HEK293 (cell line): ENCODE results near the gene DNASE2.

Source experiments
- CTCF ChIA-PET: fragments of 350-600 bp; formaldehyde crosslinking; extraction: SDS; loops from one replicate; lab custom pipeline; 2021; ENCODE audit warnings: antibody characterized with exemption; lab: Yijun Ruan, JAX
- POLR2A ChIA-PET: fragments of 300-600 bp; formaldehyde crosslinking; extraction: SDS; loops from one replicate; lab custom pipeline; 2020; ENCODE audit warnings: antibody characterized with exemption, inconsistent platforms; lab: Yijun Ruan, JAX
- H3K27ac ChIP-seq: fragments of 200-500 bp; sonication (Bioruptor generic); 2 replicates; pipeline ENCODE4 v1.5.1; 2014; ENCODE audit warnings: low read depth, low read length, control low read depth, inconsistent platforms; ENCODE audit errors: extremely low read depth
- H3K36me3 ChIP-seq, 2 experiments: fragments of 200-500 bp in 1 of 2; sonication (Bioruptor generic) in 1 of 2; 1 replicate in 1 of 2; 2 replicates in 1 of 2; pipeline ENCODE4 v1.5.1; 2014 to 2017; ENCODE audit warnings: inconsistent platforms in 2 of 2, low read length in 2 of 2; ENCODE audit not compliant: control insufficient read depth in 2 of 2, insufficient read depth in 1 of 2
- H3K4me1 ChIP-seq: fragments of 200-500 bp; sonication (Bioruptor generic); 2 replicates; pipeline ENCODE4 v1.5.1; 2014; ENCODE audit warnings: mild to moderate bottlenecking, low read length, inconsistent platforms; ENCODE audit not compliant: control insufficient read depth, insufficient read depth
- H3K4me3 ChIP-seq: 2 replicates; pipeline ENCODE4 v1.5.1; 2011; ENCODE audit warnings: low read depth, mild to moderate bottlenecking, control low read depth, low read length, moderate library complexity
- H3K9me3 ChIP-seq: fragments of 200-500 bp; sonication (Bioruptor generic); 2 replicates; pipeline ENCODE4 v1.5.1; 2014; ENCODE audit warnings: low read depth, low read length, inconsistent platforms; ENCODE audit not compliant: control insufficient read depth, insufficient read depth
- EGR2 ChIP-seq: fragments of 450-650 bp; formaldehyde crosslinking; IDR thresholded peaks from 2 replicates; pipeline ENCODE4 v1.5.1; 2016; ENCODE audit warnings: low read depth, missing biosample characterization, missing genetic modification characterization
- HOXC10 ChIP-seq: sonication (generic); formaldehyde crosslinking; IDR thresholded peaks from 2 replicates; pipeline ENCODE4 v1.8.1; 2023; ENCODE audit warnings: mild to moderate bottlenecking, missing genetic modification reagents
- IKZF3 ChIP-seq: fragments of 450-650 bp; IDR thresholded peaks from 2 replicates; pipeline ENCODE4 v1.5.0; 2018; ENCODE audit warnings: missing biosample characterization, mild to moderate bottlenecking, missing genetic modification characterization, moderate library complexity
- MYNN ChIP-seq: fragments of 450-650 bp; formaldehyde crosslinking; IDR thresholded peaks from 2 replicates; pipeline ENCODE4 v1.5.1; 2016; ENCODE audit warnings: missing biosample characterization, missing genetic modification characterization, borderline replicate concordance
- ZFHX2 ChIP-seq: fragments of 450-650 bp; formaldehyde crosslinking; conservative IDR thresholded peaks from 2 replicates; pipeline ENCODE4 v1.5.1; 2016; ENCODE audit warnings: missing biosample characterization, missing genetic modification characterization
- ZFP41 ChIP-seq: fragments of 450-650 bp; formaldehyde crosslinking; IDR thresholded peaks from 2 replicates; pipeline ENCODE4 v1.5.1; 2016; ENCODE audit warnings: missing biosample characterization, missing genetic modification characterization, borderline replicate concordance
- ZNF132 ChIP-seq: fragments of 450-650 bp; formaldehyde crosslinking; IDR thresholded peaks from 2 replicates; pipeline ENCODE4 v1.5.1; 2017; ENCODE audit warnings: missing biosample characterization, missing genetic modification characterization, borderline replicate concordance
- ZNF26 ChIP-seq: fragments of 450-650 bp; formaldehyde crosslinking; IDR thresholded peaks from 2 replicates; pipeline ENCODE4 v1.5.1; 2016; ENCODE audit warnings: missing biosample characterization, missing genetic modification characterization
- ZNF426 ChIP-seq: fragments of 450-650 bp; formaldehyde crosslinking; IDR thresholded peaks from 2 replicates; pipeline ENCODE4 v1.5.1; 2017; ENCODE audit warnings: missing biosample characterization, missing genetic modification characterization, mild to moderate bottlenecking, inconsistent platforms, moderate library complexity
- ZNF449 ChIP-seq: fragments of 450-650 bp; formaldehyde crosslinking; IDR thresholded peaks from 2 replicates; pipeline ENCODE4 v1.5.1; 2017; ENCODE audit warnings: missing biosample characterization, mild to moderate bottlenecking, missing genetic modification characterization, moderate library complexity
- ZNF670 ChIP-seq: fragments of 450-650 bp; formaldehyde crosslinking; IDR thresholded peaks from 2 replicates; pipeline ENCODE4 v1.5.1; 2016; ENCODE audit warnings: missing biosample characterization, missing genetic modification characterization, low read depth
- ZSCAN23 ChIP-seq: fragments of 450-650 bp; formaldehyde crosslinking; IDR thresholded peaks from 2 replicates; pipeline ENCODE4 v1.5.1; 2016; ENCODE audit warnings: missing biosample characterization, missing genetic modification characterization
- TF ChIP-seq, protein P1 (sequence below): fragments of 450-650 bp; formaldehyde crosslinking; IDR thresholded peaks from 2 replicates; pipeline ENCODE4 v1.5.1; 2016; ENCODE audit warnings: missing biosample characterization, missing genetic modification characterization, low read depth

DNASE2 gene

DNA sequence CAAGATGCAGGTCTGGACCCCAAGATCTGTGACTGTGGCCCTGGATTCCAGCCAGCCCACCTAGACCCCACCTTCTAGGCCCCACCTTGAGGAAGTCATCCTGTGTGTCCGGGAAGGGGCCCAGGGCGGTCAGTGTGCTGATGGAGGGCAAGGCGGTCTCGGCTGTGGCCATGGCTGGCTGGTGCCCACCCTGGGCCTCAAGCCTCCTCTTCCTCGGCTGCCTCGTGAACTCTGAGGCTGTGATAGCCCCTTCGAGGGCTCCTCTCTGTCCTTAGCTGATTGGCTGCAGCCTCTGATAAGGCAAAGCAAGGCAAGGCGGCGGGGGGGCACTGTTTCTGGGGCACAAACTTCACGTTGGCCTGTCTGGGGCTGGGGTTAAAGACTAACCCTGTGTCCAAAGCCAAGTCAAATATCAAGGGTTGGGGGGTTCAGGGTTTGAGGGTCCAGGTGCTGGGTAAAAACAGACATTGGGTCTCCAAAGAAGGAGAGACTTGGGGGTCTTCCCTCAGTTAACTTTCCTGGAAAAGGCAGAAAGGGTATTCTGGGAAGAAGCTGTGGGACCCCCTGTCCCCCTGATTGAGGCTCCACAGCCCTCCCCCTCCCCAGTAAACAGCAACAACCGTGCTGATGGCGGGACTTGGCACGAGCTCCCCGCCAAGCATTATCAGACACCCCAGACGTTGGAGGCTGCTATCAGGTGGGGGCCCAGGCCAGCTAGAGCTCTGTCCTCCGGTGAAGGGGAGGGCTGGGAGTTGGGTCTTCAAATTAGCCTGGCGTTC is 5.9 kb upstream of the DNASE2 start, which contains the start of gene KLF1:
Gene KLF1 (minus strand): TSS at position 233 of the 779 bp plus-strand sequence. CDS start 61 bp downstream, at position 172.
- CTCF ChIA-PET, result interaction anchor here (1.0 to 1.2 kb wide), 2 partner anchors 39 to 78 kb away, joined by 5 read pairs; no protein-coding TSS in a partner anchor
- no peak within 1 kb of the TSS for H3K4me3 ChIP-seq
- POLR2A ChIA-PET, result interaction anchor here (0.7 to 0.9 kb wide), 2 partner anchors 30 to 68 kb away, joined by 3 read pairs; no protein-coding TSS in a partner anchor
- no peaks in the 10 kb centered on the region for H3K9me3 ChIP-seq
- no peaks in the 10 kb centered on the region for H3K36me3 ChIP-seq
- no peak within 1 kb of the TSS for H3K27ac ChIP-seq
- no peak for TF ChIP-seq ZNF26 (tag by site-specific recombination)
- no peak for TF ChIP-seq HOXC10 (CRISPR knock-in tag)
- no peak for TF ChIP-seq ZNF670
- no peak for TF ChIP-seq ZFP41 (tag by site-specific recombination)
- TF ChIP-seq, protein P1, sequence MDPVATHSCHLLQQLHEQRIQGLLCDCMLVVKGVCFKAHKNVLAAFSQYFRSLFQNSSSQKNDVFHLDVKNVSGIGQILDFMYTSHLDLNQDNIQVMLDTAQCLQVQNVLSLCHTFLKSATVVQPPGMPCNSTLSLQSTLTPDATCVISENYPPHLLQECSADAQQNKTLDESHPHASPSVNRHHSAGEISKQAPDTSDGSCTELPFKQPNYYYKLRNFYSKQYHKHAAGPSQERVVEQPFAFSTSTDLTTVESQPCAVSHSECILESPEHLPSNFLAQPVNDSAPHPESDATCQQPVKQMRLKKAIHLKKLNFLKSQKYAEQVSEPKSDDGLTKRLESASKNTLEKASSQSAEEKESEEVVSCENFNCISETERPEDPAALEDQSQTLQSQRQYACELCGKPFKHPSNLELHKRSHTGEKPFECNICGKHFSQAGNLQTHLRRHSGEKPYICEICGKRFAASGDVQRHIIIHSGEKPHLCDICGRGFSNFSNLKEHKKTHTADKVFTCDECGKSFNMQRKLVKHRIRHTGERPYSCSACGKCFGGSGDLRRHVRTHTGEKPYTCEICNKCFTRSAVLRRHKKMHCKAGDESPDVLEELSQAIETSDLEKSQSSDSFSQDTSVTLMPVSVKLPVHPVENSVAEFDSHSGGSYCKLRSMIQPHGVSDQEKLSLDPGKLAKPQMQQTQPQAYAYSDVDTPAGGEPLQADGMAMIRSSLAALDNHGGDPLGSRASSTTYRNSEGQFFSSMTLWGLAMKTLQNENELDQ (tag by site-specific recombination), result no peak
- no peak for TF ChIP-seq IKZF3 (tag by site-specific recombination)
- TF ChIP-seq ZNF132 (tag by site-specific recombination), result no peak
- TF ChIP-seq MYNN, result no peak
- TF ChIP-seq ZNF426, result no peak
- no peak for TF ChIP-seq ZSCAN23 (tag by site-specific recombination)
- no peaks in the 10 kb centered on the region for H3K4me1 ChIP-seq

DNA sequence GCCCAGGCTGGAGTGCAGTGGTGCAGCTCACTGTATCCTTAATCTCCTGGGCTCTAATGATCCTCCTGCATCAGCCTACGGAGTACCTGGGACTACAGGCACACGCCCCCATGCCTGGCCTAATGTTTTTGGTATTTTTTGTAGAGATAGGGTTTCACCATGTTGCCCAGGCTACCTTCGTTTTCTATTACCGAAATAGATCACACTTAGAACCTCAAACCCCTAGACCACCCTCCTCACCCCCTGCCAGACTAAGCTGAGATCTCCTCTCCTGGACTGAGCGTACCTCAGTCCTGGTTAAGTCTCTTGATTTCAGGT is 5.4 kb upstream of the DNASE2 start:
- POLR2A ChIA-PET, result interaction anchor here (0.9 kb wide), 1 partner anchor 31 kb away, joined by 3 read pairs; no protein-coding TSS in a partner anchor

More for the DNA sequence above, 5.4 kb upstream of the DNASE2 start:
- TF ChIP-seq EGR2 (tag by site-specific recombination) (0 out of 2 replicates have a peak, but pooled peaks have one; percentile 21), ZFHX2 (peak; percentile 38; the same call in 1 of the 2 replicates), ZNF449 (tag by site-specific recombination) (no peak)
- Histone ChIP-seq H3K27ac (no peak overlapping the region), H3K4me1 (no peaks in the 10 kb centered on the region), H3K36me3 (no peaks in the 10 kb centered on the region), H3K9me3 (no peaks in the 10 kb centered on the region), H3K4me3 (no peak overlapping the region)
- CTCF ChIA-PET, result no interaction called here
